K562 (cell line): ENCODE measurements around the gene ZFAND3.

Experiments
- CBX5 ChIP-seq: IDR thresholded peaks from 2 replicates; pipeline ENCODE4 v1.6.1; 2014; ENCODE audit warnings: low read depth, borderline replicate concordance
- CEBPZ ChIP-seq: fragments of 150-350 bp; IDR thresholded peaks from 2 replicates; pipeline ENCODE4 v1.6.1; 2014; ENCODE audit warnings: low read depth, mild to moderate bottlenecking, low read length, borderline replicate concordance
- CTCF ChIP-seq, 3 experiments: IDR thresholded peaks in 2 of 3; conservative IDR thresholded peaks in 1 of 3; 2 replicates each; pipeline ENCODE4 v1.5.1; 2011 to 2012; ENCODE audit warnings: low read length in 3 of 3, mild to moderate bottlenecking in 3 of 3, control low read depth in 2 of 3, improper control_type of control experiment in 1 of 3, inconsistent platforms in 1 of 3, low read depth in 1 of 3, mixed read lengths in 1 of 3, moderate library complexity in 1 of 3; ENCODE audit not compliant: insufficient read depth in 2 of 3
- FOXP4 ChIP-seq: sonication (generic); formaldehyde crosslinking; IDR thresholded peaks from 2 replicates; pipeline ENCODE4 v1.8.0; 2022; ENCODE audit warnings: mild to moderate bottlenecking, missing genetic modification reagents, borderline replicate concordance
- MTA3 ChIP-seq: fragments of 450-650 bp; formaldehyde crosslinking; IDR thresholded peaks from 2 replicates; pipeline ENCODE4 v1.6.1; 2017; ENCODE audit warnings: mild to moderate bottlenecking, borderline replicate concordance
- MXI1 ChIP-seq: IDR thresholded peaks from 2 replicates; pipeline ENCODE4 v1.6.1; 2011; ENCODE audit warnings: low read depth, mild to moderate bottlenecking, improper control_type of control experiment, low read length
- SPI1 ChIP-seq: IDR thresholded peaks from 2 replicates; pipeline ENCODE4 v1.6.1; 2011; ENCODE audit warnings: low read depth, low read length, control low read depth, borderline replicate concordance
- SRSF9 ChIP-seq: fragments of 200-400 bp; formaldehyde crosslinking; IDR thresholded peaks from 2 replicates; pipeline ENCODE4 v1.6.1; 2017; ENCODE audit warnings: low read depth, low read length, borderline replicate concordance
- U2AF2 ChIP-seq: fragments of 200-400 bp; formaldehyde crosslinking; optimal IDR thresholded peaks from 2 replicates; pipeline ENCODE3; 2017; ENCODE audit warnings: low read depth, mild to moderate bottlenecking, low read length
- ZFP30 ChIP-seq: fragments of 250-450 bp; sonication (Bioruptor Pico); IDR thresholded peaks from 2 replicates; pipeline ENCODE4 v1.8.0; 2022; ENCODE audit warnings: moderate library complexity, mild to moderate bottlenecking, inconsistent platforms, borderline replicate concordance
- ZNF232 ChIP-seq: sonication (generic); formaldehyde crosslinking; IDR thresholded peaks from 2 replicates; pipeline ENCODE4 v1.8.0; 2022; ENCODE audit warnings: mild to moderate bottlenecking, missing genetic modification reagents
- ZNF3 ChIP-seq: fragments of 250-450 bp; sonication (Bioruptor Pico); IDR thresholded peaks from 2 replicates; pipeline ENCODE4 v1.5.0; 2021; ENCODE audit warnings: mild to moderate bottlenecking, moderate library complexity

- TF ChIP-seq CTCF (IDR thresholded peaks at IDR 0.05 in 2 of 3, conservative IDR thresholded peaks at IDR 0.05 in 1 of 3; ENCODE audit: insufficient read depth in 2 of 3, low read depth in 1 of 3, low read length in 3 of 3) (no peak), SRSF9 (no peak), ZNF232 (CRISPR knock-in tag) (no peak), U2AF2 (no peak), CEBPZ (no peak), CBX5 (no peak), SPI1 (no peak), FOXP4 (CRISPR knock-in tag) (no peak), MTA3 (no peak), ZNF3 (CRISPR knock-in tag) (no peak), ZFP30 (CRISPR knock-in tag) (no peak), MXI1 (no peak)
Observed at GRCh38 chr6:37979392-37980221, 160.1 kb downstream of the ZFAND3 start.
